Peyer's patch (tissue), 4 donors: ENCODE measurements around the gene HACD3. TPM values are rescaled to one million over a fixed set of nuclear protein-coding genes. Genes with fewer than 3 reads are reported as not detected.
"Not testable (repeated sequence)": the region's sequence is repeated elsewhere in the genome, so short reads cannot be mapped to it uniquely, and the experiment has no call there.

Experiments used
- DNase-seq, 3 donors: peaks; one replicate each; pipeline ENCODE4 v3.0.0-alpha.2; 2017 to 2019
- H3K27ac ChIP-seq, 4 donors: fragments of 200-600 bp; sonication (generic); one replicate each; pipeline ENCODE4 v1.5.1; 2016 to 2019
- H3K27me3 ChIP-seq, 2 donors: fragments of 200-600 bp; sonication (generic); one replicate each; pipeline ENCODE4 v1.5.1; 2019
- H3K36me3 ChIP-seq, 3 donors: fragments of 200-600 bp; sonication (generic); one replicate each; pipeline ENCODE4 v1.5.1; 2016 to 2019
- H3K4me1 ChIP-seq, 4 donors: fragments of 200-600 bp; sonication (generic); one replicate each; pipeline ENCODE4 v1.5.1; 2016 to 2019
- H3K4me3 ChIP-seq, 4 donors: fragments of 200-600 bp; sonication (generic); 1 replicate in 3 of 4; 2 replicates in 1 of 4; pipeline ENCODE4 v1.5.1; 2016 to 2019; ENCODE audit warnings: mild to moderate bottlenecking in 1 of 4
- H3K9me3 ChIP-seq, 4 donors: fragments of 200-600 bp; sonication (generic); one replicate each; pipeline ENCODE4 v1.5.1; 2016 to 2019; ENCODE audit warnings: mild to moderate bottlenecking in 1 of 4
- POLR2A ChIP-seq, 2 donors: fragments of 450-650 bp; IDR thresholded peaks; one replicate each; pipeline ENCODE4 v1.5.1; 2017; ENCODE audit warnings: antibody characterized with exemption in 2 of 2, mild to moderate bottlenecking in 2 of 2, moderate library complexity in 2 of 2
- total RNA-seq, 4 donors: library from RNA; depleted of rRNA; stranded (reverse); fragments of >200 nt; gene quantifications; one replicate each; pipeline ENCODE4 v1.1.0, GENCODE V29; 2016
- TF ChIP-seq, protein P1 (sequence below), 6 experiments: fragments of 450-650 bp in 4 of 6; fragments of 200-600 bp in 2 of 6; sonication (generic) in 1 of 6; IDR thresholded peaks; one replicate each; pipeline ENCODE4 v1.5.1; 2017 to 2019; ENCODE audit warnings: antibody characterized with exemption in 6 of 6, mild to moderate bottlenecking in 3 of 6, moderate library complexity in 1 of 6

Gene HACD3
- total RNA-seq, 4 donors from 2014 or later = 22.3 to 36.5 (median 26.8) TPM

DNA sequence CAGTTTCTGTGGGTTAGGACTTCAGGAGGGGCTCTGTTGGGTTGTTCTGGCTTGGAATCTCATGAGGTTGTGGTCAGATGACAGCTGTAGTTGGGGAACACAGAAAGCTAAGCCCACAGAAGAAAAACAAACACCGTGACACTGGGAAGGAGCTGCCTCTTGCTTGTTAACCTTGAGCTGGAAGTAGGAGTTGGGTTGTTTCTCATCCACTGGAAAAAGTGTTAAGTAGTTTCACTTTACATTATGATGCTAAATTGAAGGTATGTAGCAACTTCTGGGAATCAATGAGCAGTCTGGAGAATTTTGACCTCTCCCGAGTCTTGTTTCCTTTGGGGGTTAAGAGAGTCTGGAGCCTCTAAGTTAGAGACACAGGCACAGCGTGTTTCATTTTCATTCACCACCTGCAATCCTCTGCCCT is 20.4 kb downstream of the HACD3 start:
- H3K27ac ChIP-seq = no peak overlapping the region
- H3K36me3 ChIP-seq = no peaks in the 10 kb centered on the region
- H3K27me3 ChIP-seq = no peaks in the 10 kb centered on the region
- H3K9me3 ChIP-seq = no peaks in the 10 kb centered on the region
- DNase-seq = no peak
- H3K4me3 ChIP-seq = no peak overlapping the region
- no peak for TF ChIP-seq POLR2A (IDR thresholded peaks at IDR 0.05)
- TF ChIP-seq, protein P1, sequence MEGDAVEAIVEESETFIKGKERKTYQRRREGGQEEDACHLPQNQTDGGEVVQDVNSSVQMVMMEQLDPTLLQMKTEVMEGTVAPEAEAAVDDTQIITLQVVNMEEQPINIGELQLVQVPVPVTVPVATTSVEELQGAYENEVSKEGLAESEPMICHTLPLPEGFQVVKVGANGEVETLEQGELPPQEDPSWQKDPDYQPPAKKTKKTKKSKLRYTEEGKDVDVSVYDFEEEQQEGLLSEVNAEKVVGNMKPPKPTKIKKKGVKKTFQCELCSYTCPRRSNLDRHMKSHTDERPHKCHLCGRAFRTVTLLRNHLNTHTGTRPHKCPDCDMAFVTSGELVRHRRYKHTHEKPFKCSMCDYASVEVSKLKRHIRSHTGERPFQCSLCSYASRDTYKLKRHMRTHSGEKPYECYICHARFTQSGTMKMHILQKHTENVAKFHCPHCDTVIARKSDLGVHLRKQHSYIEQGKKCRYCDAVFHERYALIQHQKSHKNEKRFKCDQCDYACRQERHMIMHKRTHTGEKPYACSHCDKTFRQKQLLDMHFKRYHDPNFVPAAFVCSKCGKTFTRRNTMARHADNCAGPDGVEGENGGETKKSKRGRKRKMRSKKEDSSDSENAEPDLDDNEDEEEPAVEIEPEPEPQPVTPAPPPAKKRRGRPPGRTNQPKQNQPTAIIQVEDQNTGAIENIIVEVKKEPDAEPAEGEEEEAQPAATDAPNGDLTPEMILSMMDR (IDR thresholded peaks at IDR 0.05) = no peak
- H3K4me1 ChIP-seq = no peaks in the 10 kb centered on the region

DNA sequence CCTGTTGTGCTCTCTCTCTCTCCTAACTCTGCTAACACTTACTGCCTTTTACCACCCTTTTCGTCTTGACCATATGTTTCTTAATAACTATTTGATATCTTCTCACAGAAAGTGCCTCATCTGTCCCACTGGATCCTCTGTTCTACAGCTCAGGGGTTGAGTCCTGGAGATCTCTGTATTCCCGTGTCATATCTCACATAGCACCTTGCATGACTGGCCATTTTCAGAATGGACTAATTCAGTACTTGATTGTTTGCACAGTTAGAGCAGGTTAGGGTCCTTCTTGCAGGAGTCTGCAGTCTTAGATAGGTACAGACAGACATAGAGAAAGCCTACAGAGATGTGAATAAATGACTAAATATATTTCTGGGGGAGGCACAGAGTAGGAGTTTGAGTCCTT is 20.9 kb downstream of the HACD3 start:
- no peaks in the 10 kb centered on the region for H3K27me3 ChIP-seq
- H3K4me3 ChIP-seq = no peak overlapping the region
- no peaks in the 10 kb centered on the region for H3K4me1 ChIP-seq
- no peaks in the 10 kb centered on the region for H3K36me3 ChIP-seq
- H3K27ac ChIP-seq = no peak overlapping the region
- DNase-seq = no peak
- H3K9me3 ChIP-seq = no peaks in the 10 kb centered on the region
- TF ChIP-seq POLR2A (IDR thresholded peaks at IDR 0.05) = no peak
- TF ChIP-seq, protein P1 (IDR thresholded peaks at IDR 0.05) = no peak

DNA sequence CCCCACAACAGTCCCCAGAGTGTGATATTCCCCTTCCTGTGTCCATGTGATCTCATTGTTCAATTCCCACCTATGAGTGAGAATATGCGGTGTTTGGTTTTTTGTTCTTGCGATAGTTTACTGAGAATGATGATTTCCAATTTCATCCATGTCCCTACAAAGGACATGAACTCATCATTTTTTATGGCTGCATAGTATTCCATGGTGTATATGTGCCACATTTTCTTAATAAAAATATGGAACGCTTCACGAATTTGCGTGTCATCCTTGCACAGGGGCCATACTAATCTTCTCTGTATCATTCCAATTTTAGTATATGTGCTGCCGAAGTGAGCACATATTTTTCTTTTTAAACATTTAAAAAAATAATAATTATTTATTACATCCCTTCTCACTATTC is 22.6 kb downstream of the HACD3 start:
- not testable (repeated sequence) for DNase-seq, H3K4me3 ChIP-seq, H3K27ac ChIP-seq, H3K27me3 ChIP-seq, H3K4me1 ChIP-seq, H3K9me3 ChIP-seq
- H3K36me3 ChIP-seq = peaks cover 0 to 12% (median 0%) of the 10 kb centered on the region in 3 donors

DNA sequence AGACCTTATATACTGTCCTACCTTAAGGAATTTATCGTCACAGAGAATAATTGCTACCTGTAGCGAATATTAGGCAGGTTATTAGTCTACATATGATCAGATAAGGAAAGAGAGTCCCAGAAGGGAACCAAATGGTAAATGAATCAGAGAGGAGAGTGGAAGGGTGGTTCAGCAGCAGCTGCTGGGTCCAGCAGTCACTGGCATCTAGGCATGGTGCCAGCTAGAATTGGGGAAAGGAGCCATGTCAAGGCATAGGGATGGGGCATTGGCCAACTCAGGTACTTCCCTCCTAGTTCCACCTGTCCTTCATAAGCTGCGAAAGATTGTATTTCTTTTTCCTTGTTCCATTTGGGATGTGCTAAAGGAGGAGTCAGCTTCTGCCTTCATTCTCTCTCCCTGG is 23.4 kb downstream of the HACD3 start:
- H3K36me3 ChIP-seq = peaks cover 0 to 12% (median 0%) of the 10 kb centered on the region in 3 donors
- H3K27ac ChIP-seq = no peak overlapping the region
- DNase-seq = no peak
- no peaks in the 10 kb centered on the region for H3K27me3 ChIP-seq
- no peak overlapping the region for H3K4me3 ChIP-seq
- H3K4me1 ChIP-seq = no peaks in the 10 kb centered on the region
- H3K9me3 ChIP-seq = no peaks in the 10 kb centered on the region
- no peak for TF ChIP-seq POLR2A (IDR thresholded peaks at IDR 0.05)
- TF ChIP-seq, protein P1 (IDR thresholded peaks at IDR 0.05) = no peak

DNA sequence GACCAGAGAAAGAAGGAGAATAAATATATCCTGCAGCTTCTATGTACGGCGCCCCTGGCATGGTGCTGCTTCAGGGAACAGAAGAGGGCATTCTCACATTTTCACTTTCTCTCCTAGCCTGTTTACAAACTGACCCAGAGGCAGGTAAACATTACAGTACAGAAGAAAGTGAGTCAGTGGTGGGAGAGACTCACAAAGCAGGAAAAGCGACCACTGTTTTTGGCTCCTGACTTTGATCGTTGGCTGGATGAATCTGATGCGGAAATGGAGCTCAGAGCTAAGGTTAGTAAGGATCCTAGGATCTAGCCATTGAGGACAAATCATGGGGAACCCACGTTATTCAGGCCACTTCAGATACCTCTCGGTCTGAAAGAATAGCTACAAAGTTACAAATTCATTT is 26.4 kb downstream of the HACD3 start:
- DNase-seq = no peak
- H3K27ac ChIP-seq = no peak overlapping the region
- H3K4me3 ChIP-seq = no peak overlapping the region
- H3K36me3 ChIP-seq = peaks cover 0 to 12% (median 0%) of the 10 kb centered on the region in 3 donors
- no peaks in the 10 kb centered on the region for H3K9me3 ChIP-seq
- H3K4me1 ChIP-seq = no peaks in the 10 kb centered on the region
- TF ChIP-seq, protein P1 (IDR thresholded peaks at IDR 0.05) = no peak
- no peak for TF ChIP-seq POLR2A (IDR thresholded peaks at IDR 0.05)
- no peaks in the 10 kb centered on the region for H3K27me3 ChIP-seq

DNA sequence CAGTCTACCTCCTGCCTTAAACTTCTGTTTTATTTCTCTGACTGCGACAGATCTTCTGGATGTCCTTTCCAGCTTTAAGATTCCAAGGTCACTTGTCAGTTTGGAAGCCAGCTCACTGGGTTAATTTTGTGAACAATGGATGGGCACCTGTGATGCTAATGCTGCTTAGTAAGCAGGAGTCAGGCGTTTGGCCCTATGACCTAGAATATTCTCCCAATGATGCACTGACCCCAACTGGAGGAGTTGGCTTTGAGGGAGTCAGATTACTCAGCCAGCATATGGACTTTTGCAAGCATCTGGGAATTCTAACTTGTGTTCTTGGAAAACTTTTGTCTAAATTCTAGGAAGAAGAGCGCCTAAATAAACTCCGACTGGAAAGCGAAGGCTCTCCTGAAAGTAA is 28.1 kb downstream of the HACD3 start:
- H3K4me1 ChIP-seq = no peaks in the 10 kb centered on the region
- H3K9me3 ChIP-seq = no peaks in the 10 kb centered on the region
- peaks cover 0 to 17% (median 0%) of the 10 kb centered on the region in 3 donors for H3K36me3 ChIP-seq
- TF ChIP-seq, protein P1 (IDR thresholded peaks at IDR 0.05) = no peak
- no peak for TF ChIP-seq POLR2A (IDR thresholded peaks at IDR 0.05)
- no peak for DNase-seq
- no peak overlapping the region for H3K4me3 ChIP-seq
- no peak overlapping the region for H3K27ac ChIP-seq
- H3K27me3 ChIP-seq = no peaks in the 10 kb centered on the region
